ENCODE results near the gene ATF7.

Gene ATF7

DNA sequence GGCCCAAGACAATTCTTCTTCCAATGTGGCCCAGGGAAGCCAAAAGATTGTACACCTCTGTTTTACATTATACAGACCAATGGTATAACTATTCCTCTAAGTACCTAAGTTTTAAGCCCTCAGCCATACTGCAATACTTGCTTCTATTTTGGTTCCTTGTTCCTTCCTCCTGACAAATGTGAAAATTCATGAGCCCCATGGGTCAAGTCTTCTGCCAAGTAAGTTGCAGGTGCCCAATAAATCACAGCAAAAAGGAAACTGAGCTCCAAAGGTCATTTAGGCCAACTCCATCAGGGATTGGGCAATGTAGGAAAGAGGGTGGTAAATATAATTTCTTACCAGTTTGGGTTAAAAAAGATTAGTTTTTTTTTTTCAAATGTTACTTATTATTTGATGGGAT is 61.2 kb downstream of the ATF7 start:
- Histone ChIP-seq H3K9me3 (no peaks in the 10 kb centered on the region), H3K36me3 (no peaks in the 10 kb centered on the region), H3K4me1 (no peaks in the 10 kb centered on the region), H3K27me3 (no peaks in the 10 kb centered on the region), H3K4me3 (ENCODE audit: low read depth, low read length) (no peak overlapping the region)
- no peak for DNase-seq
- TF ChIP-seq, protein P1, sequence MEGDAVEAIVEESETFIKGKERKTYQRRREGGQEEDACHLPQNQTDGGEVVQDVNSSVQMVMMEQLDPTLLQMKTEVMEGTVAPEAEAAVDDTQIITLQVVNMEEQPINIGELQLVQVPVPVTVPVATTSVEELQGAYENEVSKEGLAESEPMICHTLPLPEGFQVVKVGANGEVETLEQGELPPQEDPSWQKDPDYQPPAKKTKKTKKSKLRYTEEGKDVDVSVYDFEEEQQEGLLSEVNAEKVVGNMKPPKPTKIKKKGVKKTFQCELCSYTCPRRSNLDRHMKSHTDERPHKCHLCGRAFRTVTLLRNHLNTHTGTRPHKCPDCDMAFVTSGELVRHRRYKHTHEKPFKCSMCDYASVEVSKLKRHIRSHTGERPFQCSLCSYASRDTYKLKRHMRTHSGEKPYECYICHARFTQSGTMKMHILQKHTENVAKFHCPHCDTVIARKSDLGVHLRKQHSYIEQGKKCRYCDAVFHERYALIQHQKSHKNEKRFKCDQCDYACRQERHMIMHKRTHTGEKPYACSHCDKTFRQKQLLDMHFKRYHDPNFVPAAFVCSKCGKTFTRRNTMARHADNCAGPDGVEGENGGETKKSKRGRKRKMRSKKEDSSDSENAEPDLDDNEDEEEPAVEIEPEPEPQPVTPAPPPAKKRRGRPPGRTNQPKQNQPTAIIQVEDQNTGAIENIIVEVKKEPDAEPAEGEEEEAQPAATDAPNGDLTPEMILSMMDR (IDR thresholded peaks at IDR 0.05; ENCODE audit: low read depth, low read length), result no peak

DNA sequence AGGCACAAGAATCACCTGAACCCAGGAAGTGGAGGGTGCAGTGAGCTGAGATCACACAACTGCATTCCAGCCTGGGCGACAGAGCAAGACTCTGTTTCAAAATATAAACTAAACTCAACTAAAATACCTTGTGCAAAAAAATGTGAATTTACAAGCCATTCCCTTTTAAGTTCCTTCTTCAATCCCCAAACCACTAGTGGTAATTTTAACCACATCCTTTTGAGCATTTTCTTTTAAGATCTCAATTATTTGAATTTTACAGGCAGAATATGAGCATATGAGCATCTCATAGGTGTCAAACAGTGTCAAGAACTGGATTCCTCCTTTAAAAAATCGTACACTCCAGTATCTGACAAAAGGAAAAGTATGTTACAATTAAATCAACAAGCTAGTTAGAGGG is 61.9 kb downstream of the ATF7 start:
- Histone ChIP-seq H3K4me1 (no peaks in the 10 kb centered on the region), H3K4me3 (ENCODE audit: low read depth, low read length) (no peak overlapping the region), H3K27me3 (no peaks in the 10 kb centered on the region), H3K36me3 (no peaks in the 10 kb centered on the region), H3K9me3 (no peaks in the 10 kb centered on the region)
- no peak for DNase-seq
- TF ChIP-seq, protein P1 (IDR thresholded peaks at IDR 0.05; ENCODE audit: low read depth, low read length), result no peak

DNA sequence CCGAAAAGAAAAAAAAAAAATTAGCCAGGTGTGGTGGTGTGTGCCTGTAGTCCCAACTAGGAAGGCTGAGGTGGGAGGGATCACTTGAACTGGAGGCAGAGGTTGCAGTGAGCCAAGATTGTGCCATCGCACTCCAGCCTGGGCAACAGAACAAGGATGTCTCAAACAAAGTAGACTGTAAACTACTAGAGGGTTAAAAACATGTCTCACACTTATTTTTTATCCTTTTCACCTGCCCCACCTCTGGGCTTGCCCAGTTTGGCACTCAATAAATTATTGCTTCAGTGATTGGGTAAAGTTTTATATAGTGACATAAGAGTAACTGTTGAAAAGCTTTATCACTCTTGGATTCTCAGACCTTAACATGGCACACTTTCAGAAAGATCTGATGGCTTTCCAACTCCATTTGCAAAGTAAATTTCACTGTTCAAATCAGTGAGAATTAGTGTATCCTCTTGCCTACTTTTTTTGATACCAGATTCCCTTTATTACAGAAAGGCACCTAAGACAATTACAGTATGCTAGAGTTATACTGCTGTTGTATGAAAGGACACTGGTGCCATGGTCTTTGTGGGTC is 62.6 kb downstream of the ATF7 start:
- DNase-seq, result no peak
- Histone ChIP-seq H3K36me3 (no peaks in the 10 kb centered on the region), H3K4me3 (ENCODE audit: low read depth, low read length) (no peak overlapping the region), H3K9me3 (no peaks in the 10 kb centered on the region), H3K4me1 (no peaks in the 10 kb centered on the region), H3K27me3 (no peaks in the 10 kb centered on the region)
- TF ChIP-seq, protein P1 (IDR thresholded peaks at IDR 0.05; ENCODE audit: low read depth, low read length), result no peak

DNA sequence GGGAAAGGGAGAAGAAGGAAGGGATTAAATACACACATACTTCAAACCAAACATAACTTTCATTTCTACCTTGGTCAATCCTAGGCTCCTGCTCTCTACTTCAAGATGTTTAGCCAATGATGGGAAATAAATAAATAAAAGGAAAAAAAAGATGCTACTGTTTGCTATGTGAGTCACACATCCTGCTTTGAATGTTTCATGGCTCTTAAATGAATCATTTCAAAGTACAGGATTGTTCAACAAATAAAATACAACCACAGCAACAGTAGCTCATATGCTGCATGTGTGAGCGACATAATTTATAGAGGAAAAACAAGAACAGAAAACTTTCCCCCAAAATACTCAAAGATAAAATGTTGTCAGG is 64.6 kb downstream of the ATF7 start:
- no peak for DNase-seq
- TF ChIP-seq, protein P1 (IDR thresholded peaks at IDR 0.05; ENCODE audit: low read depth, low read length), result no peak
- Histone ChIP-seq H3K36me3 (no peaks in the 10 kb centered on the region), H3K4me1 (no peaks in the 10 kb centered on the region), H3K9me3 (no peaks in the 10 kb centered on the region), H3K27me3 (no peaks in the 10 kb centered on the region), H3K4me3 (ENCODE audit: low read depth, low read length) (no peak overlapping the region)

DNA sequence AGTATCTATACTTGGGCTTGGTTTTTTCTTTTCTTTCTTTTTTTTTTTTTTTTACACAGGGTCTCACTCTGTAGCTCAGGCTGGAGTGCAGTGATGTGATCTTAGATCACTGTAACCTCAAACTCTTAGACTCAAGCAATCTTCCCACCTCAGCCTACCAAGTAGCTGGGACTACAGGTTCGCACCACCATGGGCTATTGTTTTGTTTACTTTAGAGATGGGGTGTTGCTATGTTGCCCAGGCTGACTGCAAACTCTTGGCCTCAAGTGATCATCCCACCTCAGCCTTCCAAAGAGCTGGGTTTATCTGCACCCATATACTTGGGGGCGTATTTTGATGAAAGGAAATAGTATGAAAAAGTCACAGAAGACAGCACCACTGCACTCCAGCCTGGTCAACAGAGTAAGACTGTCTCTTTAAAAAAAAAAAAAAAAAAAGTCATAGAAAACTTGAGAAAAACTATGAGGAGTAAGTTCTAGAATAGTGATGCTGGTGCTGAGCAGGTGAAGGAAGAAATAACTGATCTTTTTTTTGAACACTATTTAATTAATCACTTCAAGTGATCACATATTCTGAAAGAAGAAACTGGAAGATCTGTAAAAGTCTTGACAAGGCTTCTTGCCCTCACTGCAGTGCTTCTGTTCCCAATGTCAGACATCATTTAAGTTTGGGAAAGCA is 65.1 kb downstream of the ATF7 start:
- H3K27me3 ChIP-seq, result no peaks in the 10 kb centered on the region
- TF ChIP-seq, protein P1 (IDR thresholded peaks at IDR 0.05; ENCODE audit: low read depth, low read length), result no peak
- no peaks in the 10 kb centered on the region for H3K9me3 ChIP-seq
- DNase-seq, result no peak
- no peaks in the 10 kb centered on the region for H3K36me3 ChIP-seq
- no peaks in the 10 kb centered on the region for H3K4me1 ChIP-seq
- no peak overlapping the region for H3K4me3 ChIP-seq (ENCODE audit: low read depth, low read length)

DNA sequence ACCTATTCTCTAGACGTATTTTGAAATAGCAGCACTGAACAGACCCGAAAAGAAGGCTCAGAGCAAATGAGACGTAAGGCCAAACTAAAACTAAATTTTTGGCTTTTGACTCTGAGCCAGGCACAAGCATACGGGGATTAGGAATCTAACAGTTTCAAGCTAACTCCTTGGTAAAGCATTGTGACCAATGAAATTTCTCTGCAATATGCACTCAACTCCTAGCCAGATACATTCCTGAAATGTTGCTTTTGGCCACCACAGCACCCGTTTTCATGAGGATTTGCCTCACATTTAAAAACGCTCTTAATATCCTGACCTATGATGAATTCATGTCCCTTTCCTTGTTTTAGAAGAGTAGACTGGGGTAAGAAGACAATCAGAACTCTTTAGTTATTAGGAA is 65.8 kb downstream of the ATF7 start:
- H3K4me3 ChIP-seq (ENCODE audit: low read depth, low read length), result no peak overlapping the region
- no peaks in the 10 kb centered on the region for H3K27me3 ChIP-seq
- DNase-seq, result no peak
- no peaks in the 10 kb centered on the region for H3K4me1 ChIP-seq
- TF ChIP-seq, protein P1 (IDR thresholded peaks at IDR 0.05; ENCODE audit: low read depth, low read length), result no peak
- no peaks in the 10 kb centered on the region for H3K36me3 ChIP-seq
- H3K9me3 ChIP-seq, result no peaks in the 10 kb centered on the region
